COLO829 (cell line): ENCODE measurements around the gene SHANK3.

Source experiments
- DNase-seq: peaks from one replicate; pipeline ENCODE4 v3.0.0; 2012; ENCODE audit warnings: low spot score

The SHANK3 gene

DNA sequence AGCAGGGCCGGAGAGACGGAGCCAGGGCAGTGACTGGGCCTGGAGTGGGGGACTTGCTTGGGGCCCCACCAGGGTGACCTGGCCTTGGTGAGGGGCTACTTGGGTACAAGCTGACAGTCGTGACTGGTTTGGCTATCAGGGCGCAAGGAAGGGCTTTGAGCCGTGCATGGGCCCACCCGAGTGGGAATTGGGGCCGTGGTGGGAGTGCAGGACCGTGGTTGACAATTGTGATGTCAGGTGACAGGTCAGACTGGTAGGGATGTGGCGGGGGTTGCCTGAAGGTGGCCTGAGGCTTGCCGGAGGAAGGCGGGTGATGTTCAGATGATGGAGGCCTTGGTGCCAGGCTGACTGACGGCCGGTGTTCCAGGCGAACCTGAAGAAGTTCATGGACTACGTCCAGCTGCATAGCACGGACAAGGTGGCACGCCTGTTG is 5.6 kb downstream of the SHANK3 start:
- DNase-seq: no peak

DNA sequence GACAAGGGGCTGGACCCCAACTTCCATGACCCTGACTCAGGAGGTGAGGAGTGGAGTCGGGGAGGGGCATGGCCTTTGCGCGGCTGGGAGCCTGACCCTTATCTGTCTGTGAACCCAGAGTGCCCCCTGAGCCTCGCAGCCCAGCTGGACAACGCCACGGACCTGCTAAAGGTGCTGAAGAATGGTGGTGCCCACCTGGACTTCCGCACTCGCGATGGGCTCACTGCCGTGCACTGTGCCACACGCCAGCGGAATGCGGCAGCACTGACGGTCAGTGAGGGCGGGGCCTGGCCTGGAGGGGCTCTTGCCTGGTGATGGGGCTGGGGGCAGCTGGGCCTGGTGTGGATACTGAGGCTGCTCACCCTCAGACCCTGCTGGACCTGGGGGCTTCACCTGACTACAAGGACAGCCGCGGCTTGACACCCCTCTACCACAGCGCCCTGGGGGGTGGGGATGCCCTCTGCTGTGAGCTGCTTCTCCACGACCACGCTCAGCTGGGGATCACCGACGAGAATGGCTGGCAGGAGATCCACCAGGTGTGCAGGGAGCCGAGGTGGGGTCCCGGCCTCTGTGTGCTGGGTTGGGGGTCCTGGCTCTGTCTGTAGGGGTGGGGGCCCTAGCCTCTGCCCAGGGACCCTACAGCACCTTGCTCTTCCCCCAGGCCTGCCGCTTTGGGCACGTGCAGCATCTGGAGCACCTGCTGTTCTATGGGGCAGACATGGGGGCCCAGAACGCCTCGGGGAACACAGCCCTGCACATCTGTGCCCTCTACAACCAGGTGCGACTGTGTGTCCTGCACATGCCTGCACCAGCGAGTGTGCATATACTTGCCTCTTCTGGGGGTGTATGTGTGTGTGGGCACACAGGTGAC is 6.3 kb downstream of the SHANK3 start:
- DNase-seq: no peak

DNA sequence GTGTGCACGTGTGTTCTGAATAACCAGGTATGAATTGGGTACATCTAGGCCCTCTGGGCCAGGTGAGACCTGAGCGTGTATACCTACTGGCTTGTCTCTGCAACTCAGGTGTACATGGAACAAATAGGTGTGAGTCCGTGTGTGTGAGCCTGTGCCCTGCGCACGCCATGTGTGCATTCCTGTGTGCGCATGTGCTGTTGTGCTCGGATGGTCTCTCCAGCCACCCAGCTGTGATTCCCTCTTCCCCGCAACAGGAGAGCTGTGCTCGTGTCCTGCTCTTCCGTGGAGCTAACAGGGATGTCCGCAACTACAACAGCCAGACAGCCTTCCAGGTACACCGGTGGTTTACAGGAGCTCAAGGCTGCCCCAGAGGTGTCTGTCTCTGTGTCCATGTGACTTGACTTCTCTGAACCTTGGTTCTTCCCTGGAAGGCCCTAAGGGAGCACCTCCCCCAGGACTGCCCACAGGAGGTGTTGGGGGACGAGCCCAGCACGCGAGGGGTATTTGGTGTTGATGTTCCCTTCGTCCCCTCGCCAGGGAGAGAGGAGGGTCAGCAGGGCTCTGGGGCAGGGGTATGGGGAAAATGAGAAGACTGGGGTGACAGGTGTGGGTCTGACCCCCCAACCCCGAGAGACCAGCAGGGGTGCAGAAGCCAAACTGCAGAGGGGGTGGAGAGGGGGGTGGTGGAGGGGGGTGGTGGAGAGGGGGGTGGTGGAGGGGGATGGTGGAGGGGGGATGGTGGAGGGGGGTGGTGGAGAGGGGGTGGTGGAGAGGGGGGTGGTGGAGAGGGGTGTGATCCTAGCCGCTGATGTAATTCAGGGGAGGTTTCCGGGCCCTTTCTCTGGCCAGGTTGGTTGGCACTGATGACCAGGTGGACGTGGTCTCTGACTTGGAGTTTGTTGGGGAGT is 10.7 kb downstream of the SHANK3 start:
- DNase-seq: no peak

DNA sequence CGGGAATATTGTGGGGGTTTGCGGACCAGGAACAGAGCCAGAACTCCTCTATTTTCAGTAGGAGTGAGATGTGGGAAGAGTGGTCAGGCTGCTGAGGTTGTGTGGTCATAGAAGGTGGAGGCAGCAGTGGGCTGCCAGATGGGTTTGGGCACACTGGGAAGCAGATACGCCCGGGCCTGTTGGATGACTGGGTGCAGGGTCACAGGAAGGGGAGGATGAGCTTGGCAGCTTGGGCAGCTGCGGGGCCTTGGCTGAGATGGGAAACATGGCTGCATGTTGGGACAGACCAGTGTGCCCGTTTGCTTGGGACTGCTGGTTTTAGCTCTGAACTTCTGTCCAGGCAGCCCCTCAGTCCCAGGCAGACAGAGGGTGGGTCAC is 11.4 kb downstream of the SHANK3 start:
- DNase-seq: no peak

DNA sequence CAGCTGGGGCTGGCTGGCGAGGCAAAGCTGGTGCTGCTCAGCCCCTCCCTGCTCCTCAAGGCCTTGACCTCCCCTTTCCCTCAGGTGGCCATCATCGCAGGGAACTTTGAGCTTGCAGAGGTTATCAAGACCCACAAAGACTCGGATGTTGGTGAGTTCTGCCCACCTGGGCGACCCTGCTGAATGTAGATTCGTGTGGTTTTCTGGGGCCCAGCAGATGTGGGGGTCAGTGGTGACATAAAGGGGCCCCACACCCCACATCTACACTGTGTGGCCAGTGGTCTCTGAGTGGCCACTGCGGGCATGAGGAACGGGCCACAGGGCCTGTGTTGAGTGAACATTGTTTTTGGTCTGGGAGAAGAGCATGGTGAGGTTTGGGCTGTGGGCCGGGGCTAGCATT is 11.9 kb downstream of the SHANK3 start:
- no peak for DNase-seq

DNA sequence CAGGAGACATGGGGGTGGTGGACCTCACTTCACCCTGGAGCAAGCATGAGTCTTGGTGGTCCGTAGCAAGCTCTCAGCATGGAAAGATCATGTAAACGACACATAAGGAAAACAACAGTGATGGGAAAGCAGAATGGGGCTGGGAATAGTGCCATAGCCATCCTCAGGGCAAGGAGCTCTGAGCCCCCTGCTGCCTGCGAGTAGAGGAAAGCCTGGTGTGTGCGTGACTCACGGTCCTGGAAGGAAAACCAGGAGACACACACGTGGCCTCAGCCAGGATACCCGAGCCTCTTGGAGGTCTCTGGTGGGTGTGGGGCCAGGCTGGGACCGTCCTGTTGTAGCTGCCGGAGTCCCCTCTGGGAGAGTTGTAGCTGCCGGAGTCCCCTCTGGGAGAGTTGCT is 12.4 kb downstream of the SHANK3 start:
- no peak for DNase-seq

DNA sequence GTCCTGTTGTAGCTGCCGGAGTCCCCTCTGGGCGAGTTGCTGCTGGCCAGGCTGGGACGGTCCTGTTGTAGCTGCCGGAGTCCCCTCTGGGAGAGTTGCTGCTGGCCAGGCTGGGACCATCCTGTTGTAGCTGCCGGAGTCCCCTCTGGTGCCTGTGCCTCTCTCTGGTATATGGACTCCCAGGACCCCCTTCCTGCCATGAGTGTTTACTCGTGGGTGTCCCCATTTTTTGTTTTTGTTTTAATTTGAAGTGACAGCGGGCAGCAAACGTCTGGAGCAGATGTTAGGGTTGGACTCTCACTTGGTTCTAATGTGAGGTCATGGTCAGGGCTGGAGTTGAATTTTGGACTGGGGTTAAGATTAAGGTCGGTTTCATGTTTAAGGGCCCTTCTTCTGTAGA is 14.2 kb downstream of the SHANK3 start:
- DNase-seq: no peak

DNA sequence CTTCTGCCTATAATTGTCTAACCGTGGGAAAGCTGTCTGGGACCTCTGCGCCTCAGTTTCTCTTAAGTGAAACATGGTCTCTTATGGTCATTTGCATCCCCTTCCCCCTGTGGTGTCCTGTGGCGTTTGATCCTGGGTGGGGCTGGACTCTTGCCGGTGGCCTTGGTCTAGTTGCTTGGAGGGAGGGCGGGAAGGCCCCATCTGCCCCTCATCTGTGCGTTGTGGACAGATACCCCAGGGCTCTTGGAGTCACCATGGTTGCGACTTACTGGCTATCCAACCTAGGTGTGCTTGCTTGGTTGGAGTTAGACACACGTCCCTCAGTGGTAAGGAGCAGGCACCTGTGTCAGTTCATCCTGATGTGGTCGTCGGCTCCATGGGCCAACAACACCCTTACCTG is 15.2 kb downstream of the SHANK3 start:
- DNase-seq: no peak

DNA sequence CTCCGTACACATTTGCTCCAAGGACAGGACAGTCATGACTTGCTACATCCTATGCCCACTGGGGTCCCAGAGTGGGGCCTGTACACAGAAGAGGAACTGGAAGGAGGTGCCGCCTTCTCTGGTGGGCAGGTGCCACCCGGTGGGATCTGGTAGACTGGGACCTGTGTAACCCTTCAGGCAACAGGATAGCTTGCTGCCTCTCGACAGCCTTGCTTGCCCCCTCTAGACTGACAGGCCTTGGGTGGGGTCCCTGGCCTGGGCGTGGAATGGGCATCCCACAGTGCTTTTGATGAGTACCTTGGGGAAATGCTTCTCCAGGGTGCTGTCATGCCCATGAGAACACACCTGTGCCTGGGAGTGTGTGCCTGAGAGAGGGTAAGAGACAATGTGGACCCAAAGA is 15.8 kb downstream of the SHANK3 start:
- no peak for DNase-seq

DNA sequence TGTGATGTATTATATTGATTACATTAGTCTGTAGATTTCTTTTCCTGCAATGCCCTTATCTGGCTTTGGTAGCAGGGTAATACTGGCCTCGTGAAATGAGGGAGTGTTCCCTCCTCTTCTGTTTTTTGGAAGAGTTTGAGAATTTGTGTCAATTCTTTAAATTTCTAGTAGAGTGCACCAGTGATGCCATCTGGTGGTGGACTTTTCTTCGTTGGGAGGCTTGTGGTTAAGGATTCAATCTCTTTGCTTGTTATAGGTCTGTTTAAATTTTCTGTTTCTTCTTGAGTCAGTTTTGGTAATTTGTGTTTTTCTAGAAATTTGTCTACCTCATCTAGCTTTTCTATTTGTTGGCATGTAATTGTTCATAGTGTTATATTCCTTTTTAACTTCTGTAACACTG is 18.9 kb downstream of the SHANK3 start:
- DNase-seq: peak; percentile 42

DNA sequence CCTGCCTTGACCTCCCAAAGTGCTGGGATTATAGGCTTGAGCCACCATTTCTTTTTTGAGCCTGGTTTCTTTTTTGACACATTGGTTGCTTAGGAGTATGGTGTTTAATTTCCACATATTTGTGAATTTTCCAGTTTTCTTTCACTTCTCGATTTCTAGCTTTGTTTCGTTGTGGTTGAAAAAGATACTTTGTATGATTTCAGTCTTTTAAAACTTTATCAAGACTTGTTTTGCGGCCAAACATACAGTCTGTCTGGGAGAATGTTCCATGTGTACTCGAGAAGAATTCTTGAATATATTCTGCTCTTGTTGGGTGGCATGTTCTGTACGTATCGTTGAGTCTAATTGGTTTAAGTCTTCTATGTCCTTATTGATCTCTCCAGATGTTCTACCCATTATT is 20.8 kb downstream of the SHANK3 start:
- no peak for DNase-seq

DNA sequence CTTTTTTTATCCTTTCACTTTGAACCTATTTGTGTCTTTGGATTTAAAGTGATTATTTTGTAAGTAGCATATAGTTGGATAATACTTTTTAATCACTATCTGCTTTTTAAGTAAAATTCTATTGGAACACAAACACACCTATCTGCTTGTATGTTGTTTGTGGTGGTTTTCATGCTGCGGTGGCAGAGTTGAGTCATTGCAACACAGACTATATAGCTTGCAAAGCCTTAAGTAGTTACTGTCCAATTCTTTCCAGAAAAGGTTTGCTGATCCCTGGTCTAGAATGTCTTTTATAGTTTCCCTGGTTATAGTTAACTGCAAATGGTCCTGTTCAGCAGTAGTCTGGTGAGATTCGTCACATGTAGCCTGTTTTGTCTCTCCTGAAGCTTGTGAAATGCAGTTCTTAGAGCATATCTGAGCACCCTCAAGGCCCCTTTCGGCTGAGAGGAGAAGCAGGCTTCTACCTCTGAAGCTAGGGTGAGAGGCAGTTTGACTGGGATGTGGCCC is 21.5 kb downstream of the SHANK3 start:
- no peak for DNase-seq

DNA sequence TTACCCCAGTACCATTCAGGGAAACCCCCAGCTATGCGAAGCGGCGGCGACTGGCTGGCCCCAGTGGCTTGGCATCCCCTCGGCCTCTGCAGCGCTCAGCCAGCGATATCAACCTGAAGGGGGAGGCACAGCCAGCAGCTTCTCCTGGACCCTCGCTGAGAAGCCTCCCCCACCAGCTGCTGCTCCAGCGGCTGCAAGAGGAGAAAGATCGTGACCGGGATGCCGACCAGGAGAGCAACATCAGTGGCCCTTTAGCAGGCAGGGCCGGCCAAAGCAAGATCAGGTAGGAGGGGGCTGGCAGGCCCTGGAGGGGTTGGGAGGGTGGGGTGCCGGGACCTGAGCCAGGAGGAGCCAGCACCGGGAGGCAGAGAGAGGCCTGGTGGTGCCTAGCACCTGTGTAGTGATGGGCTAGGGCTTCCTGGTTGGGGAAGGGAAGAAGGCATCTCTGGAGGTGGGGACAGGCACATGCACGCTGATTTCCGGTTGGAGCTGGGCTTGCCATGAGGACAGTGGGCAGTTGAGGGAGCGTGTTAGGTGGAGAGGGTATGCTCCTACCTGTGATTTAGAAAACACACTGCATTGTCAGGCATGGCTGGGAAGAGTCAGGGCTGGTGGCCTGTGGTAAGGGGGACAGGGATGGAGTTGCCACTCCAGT is 22.3 kb downstream of the SHANK3 start:
- DNase-seq: no peak

DNA sequence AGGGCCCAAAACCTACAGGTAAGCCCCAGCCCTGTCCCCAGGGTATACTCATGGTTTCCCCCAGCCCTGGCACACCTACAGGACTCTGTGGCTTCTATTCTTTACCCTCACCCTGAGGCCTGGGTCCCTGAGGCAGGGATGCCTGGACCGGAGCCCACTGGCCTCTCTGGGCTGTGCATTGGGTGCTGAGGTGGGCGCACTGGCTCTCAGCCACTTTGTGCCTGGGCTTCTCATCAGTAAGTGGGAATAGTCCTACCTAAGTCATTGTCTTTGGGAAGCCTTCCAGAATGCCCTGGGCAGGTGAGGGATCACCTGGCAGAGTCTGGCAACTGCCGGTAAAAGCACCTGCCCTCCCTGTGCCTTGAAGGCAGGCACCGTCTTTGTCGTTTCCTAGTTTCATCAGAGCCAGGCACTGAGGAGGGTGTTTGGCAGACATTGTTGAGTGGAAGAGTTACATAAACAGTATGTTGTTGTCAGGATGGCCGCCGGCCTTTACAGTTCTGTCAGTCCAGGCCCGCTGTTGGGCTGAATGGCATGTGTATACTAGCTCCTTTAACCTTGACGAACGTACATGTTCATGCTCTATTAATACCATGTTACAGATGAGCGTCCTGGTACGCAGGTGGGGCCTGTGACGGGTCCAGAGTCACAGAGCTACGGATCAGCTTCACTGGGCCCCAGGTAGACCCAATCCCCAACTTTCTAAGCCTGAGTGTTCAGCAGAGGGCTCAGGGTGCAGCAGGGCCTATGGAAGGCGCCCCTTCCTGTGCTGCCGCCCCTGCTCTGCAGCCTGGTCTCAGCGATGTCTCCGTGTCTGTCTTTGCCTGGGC is 23.0 kb downstream of the SHANK3 start:
- DNase-seq: no peak

DNA sequence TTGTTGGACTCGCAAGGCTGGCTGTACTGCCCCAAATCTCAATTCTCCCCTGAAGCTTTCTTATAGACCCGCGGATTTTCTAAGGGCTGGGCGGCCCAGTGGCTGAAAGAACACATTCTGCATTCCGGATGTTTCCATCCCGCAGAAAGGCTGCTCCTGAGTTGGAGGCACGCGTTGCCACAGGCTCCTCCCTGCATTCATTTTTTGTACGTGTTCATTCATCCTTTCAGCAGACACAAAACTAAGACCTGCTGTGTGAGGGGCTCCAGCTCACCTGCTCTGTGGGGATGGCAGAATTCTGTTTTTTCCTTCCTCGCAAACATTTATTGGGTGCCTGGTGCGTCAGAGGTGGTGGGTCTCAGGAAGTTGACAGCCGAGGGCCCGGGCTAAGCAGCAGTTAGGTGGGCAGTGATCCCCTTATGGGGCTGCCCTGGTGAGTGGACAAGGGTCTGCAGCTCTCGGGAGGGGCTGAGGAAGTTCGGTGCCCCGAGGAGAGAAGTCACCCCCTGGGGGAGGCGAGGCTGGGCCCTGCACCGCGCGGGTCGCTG is 23.7 kb downstream of the SHANK3 start:
- DNase-seq: no peak

DNA sequence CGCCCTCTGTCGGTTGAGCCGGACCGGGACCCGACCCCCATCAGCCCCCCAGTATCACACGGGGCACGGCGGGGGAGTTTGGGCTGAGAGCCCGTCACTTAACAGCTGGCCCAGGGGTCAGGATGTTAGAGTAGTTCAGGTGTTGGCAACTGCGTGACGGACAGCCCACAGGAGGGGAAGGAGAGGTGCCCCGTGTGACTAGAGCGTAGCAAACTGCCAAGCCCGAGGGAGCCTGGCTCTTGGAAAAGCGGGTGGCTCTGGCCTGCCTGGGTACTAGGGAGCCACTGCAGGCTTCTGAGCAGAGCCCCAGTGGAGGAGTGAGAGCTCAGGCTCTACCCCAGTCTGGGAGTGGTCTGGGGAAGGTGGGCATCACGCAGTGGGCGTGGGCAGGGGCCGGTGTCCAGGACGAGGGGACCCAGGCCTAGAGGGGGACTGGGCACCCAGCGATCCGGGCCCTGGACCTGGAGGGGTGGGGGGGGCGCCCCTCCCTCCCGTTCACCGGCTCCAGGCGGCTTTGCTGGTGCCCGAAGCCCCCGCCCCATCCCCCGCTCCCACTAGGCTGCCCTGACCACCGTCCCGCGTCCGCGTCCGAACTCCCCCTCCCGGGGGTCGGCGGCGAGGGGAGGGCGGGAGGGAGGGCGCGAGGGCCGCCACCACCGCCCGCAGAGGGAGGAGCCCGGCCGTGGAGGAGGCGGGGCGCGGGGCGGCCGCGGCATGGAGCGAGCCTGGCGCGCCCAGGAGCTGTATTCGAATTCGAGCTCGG is 24.4 kb downstream of the SHANK3 start:
- DNase-seq: no peak

DNA sequence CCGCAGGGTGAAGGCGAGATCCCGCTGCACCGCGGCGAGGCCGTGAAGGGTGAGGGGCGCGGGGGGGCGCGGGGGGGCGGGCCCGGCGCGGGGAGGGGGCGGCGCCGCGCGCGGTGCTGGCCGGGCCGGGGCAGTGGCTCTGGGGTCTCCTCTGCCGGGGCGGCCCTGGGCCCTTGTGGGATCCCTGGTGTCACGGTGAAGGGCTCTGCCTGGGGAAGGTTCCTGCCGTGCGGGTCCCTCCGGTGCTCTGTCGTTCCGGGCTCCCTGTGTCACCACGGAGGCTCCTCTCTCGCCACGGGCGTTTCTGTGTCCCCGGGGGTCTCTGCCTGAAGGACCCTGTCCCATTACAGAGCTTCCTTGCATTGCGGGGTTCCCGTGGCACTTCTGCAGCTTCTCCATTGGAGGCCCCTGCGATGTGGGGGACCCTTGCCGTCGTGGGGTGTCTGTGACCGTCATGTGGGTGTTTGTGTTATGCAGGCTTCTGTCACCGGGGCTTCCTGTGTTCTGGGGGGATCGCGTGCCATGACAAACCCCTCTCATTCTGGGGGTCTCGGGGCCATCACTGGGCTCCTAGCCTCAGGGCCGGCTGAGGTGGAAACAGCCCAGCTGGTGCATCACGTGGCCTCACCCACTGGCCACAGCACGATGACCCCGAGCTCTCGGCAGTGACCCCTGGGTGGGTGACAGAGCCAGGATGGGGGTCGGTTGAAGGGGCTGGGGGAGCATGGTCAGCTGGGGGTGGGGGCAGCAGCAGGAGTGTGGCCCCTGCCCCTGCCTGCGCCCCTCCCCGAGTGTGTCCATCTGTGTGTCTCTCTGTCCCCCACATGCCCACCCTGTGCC is 25.3 kb downstream of the SHANK3 start:
- DNase-seq: no peak

DNA sequence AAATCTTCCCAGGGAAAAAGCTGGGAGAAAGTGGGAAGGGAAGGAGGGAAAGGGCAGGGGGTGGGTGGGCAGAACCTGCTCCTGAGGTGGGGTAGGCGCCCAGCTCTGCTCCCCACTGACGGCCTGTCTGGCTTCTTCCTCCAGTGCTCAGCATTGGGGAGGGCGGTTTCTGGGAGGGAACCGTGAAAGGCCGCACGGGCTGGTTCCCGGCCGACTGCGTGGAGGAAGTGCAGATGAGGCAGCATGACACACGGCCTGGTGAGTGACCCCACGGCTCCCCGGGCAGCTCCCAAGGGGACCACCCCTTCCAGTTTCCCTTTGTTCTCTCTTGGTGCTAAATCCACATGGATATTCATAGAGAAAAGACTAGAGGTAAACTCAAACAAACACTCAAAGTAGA is 25.9 kb downstream of the SHANK3 start:
- DNase-seq: no peak

DNA sequence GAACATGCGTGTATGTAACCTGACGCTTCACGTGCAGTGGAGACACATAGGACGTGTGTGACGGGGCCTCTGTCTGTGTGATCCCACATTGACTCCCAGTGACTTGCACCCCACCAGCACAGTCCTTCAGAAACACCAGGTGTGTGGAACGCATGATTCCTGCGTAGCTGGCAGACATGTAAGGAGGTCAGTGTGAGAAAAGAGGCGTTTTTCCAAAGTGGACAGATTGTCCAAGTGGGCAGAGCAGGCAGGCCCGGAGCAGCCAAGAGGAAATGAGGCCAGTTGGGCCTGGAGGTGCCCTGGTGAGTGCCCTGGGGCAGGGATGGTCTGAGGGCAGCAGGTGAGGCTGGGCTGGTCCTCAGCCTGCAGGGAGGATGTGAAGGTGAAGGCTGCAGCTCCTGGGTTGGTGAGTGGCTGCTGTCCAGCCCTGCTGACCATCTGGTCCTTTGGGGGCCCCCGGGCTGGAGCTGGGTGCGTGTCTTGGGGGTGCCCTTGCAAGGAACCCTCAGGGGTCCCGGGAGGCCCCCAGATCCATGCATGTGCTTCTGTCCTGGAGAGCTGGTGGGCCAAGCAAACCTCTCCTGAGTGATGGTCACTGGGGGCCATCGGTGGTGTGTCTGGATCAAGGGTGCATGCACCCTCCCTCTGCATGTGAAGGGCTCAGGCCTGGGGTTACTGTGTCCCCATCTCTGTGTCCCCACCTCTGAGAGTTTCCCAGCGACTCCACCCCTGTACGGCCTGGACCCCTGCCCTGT is 26.6 kb downstream of the SHANK3 start:
- no peak for DNase-seq
